ENCODE measurements around the gene CFAP92. TPM values are rescaled to one million over a fixed set of nuclear protein-coding genes. Genes with fewer than 3 reads are reported as not detected.
A peak's percentile ranks its signal among the peaks of the same experiment; 100 is the strongest.

The CFAP92 gene, protein sequence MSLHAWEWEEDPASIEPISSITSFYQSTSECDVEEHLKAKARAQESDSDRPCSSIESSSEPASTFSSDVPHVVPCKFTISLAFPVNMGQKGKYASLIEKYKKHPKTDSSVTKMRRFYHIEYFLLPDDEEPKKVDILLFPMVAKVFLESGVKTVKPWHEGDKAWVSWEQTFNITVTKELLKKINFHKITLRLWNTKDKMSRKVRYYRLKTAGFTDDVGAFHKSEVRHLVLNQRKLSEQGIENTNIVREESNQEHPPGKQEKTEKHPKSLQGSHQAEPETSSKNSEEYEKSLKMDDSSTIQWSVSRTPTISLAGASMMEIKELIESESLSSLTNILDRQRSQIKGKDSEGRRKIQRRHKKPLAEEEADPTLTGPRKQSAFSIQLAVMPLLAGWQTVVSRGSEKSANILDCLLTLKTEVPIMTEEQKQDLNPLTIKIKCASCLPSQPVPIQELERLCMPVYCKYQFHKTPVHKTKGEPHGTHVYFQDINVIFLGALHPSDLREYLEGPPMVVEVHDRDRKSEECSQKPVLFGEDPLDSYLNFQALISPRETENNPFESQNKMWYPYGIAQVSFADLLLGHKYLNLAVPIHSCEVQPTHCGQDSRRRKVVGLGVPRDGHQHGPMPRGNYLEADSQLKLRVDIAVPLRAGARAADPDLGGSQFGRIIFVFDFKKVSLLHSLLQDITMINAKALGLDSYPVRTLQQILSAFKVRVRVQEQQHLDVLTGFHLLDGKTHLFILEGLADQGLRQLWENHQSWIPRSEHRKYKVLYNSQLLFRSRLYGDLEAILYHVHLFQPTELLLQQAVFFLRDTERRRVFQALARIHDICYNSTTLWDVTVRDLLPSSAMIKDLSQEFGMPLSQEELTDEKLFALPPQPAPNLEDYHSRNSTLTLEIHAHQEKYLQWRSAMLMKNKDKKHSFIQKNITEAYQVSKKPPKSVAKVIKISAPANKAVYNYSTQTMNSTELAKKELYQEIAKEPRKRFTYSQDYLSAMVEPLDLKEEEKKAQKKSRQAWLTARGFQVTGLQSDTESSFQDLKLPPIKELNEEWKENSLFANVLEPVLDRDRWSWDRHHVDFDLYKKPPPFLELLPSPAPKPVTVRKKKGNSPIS
- 0.15 TPM in 1 of 2 replicates, not detected in the other for total RNA-seq

DNA sequence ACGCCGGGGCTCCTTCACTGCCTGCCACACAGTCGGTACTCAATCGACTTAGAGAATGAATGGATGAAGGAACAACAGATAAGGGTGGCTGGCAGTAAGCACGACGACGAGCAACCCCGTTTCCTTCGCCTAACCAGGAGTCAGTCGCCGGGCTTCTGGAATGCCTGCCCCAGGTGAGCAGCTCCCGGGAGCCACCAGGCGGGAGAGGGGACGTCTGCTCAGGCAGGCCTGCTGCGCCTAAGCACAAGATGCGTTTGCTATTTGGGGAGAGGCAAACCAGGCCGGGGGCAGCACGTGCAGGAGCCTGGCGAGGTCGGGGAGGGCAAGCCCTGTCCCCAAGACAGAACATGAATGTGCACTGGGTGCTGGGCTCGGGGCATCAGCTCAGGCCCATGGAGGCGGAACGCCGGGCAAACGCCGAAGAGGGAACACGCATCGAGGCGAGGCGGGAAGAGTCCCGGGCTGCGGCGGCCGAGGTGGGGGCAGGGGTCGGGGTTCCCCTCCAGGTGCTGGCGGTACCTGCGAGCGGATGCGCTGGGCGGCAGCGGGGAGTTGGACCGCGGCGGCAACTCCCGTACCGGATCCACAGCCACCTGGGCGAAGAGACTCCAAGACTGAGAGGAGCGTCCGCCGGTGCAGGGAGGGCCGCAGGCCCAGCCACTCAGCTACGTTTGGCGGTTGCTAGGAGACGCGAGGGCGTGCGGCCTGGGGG is at the start of gene CFAP92:
Gene CFAP92 (minus strand): TSS at position 616 of the 712 bp plus-strand sequence. CDS start 772 bp downstream, outside the sequence.
- DNase-seq (ENCODE audit: low read depth) = peak; percentile 52

- DNase-seq (ENCODE audit: low read depth) = no peak
Measured at GRCh38 chr3:129040579-129041300, 46.9 kb upstream of the CFAP92 start.

DNA sequence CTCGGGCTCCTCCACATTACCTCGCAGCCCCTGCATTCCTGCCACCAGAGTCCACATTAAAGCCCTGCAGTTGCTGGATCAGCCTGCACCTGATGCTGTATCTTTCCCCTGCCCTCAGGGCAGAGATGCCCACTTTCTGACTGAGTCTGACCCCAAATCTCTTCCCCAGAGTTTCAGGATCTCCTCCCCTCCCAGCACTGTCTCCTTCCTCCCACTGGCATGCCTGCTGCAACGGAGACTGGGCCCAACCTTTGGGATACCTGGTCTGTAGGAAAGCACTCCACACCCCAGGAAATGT is 46.1 kb upstream of the CFAP92 start:
- no peak for DNase-seq (ENCODE audit: low read depth)

DNA sequence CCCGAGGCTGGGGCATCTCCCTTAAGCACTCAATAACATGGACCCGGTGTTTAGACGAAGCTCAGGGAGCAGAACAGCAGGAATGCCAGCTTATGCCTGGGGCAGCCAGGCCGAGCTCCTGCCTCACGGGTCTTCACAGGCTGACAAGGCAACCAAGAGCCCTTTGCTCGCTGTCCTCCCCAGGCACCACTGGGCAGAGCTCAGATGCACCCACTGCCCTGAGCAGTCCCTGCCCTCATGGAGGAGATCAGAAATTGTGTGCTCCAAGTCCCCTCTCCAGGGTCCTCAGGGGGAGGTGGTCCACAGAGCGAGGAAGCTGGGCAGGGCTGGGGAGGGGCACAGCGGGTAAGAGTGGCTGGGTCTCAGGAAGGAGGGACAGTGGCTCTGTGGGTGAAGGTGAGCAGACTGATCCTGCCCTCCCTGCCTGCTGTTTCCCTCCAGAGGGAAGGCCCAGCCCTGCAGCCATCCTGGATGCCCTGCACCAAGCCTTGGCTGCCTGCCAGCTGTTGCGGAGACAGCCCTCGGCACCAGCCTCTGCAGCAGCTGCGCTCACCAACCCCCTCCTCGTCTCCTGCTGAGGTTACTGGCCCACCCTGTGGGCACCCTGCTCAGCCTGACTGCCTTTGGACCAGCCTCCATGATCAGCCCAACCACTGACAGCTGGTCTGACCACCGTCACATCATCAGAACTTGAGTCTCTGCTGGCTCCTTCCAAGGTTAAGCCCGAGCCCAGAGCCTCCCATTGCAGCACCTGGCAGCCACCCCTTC is 45.6 kb upstream of the CFAP92 start:
- no peak for DNase-seq (ENCODE audit: low read depth)

- DNase-seq (ENCODE audit: low read depth) = no peak
Measured at GRCh38 chr3:129038121-129038855, 44.4 kb upstream of the CFAP92 start.

DNA sequence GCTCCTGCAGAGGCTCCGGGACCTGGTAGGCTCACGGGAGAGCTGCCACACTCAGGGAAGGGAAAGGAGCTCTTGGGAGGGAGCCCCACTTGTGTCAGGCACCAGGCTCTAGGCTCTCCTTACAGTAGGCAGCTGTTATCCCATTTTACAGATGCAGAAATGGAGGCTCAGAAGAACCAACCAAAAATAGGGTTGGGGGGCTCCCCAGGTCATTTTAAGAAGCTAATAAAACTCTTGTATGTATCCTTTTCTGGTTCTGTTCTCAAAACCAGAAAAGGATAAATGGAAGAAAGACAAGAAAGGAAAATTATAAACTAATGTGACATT is 43.2 kb upstream of the CFAP92 start:
- DNase-seq (ENCODE audit: low read depth) = no peak

DNA sequence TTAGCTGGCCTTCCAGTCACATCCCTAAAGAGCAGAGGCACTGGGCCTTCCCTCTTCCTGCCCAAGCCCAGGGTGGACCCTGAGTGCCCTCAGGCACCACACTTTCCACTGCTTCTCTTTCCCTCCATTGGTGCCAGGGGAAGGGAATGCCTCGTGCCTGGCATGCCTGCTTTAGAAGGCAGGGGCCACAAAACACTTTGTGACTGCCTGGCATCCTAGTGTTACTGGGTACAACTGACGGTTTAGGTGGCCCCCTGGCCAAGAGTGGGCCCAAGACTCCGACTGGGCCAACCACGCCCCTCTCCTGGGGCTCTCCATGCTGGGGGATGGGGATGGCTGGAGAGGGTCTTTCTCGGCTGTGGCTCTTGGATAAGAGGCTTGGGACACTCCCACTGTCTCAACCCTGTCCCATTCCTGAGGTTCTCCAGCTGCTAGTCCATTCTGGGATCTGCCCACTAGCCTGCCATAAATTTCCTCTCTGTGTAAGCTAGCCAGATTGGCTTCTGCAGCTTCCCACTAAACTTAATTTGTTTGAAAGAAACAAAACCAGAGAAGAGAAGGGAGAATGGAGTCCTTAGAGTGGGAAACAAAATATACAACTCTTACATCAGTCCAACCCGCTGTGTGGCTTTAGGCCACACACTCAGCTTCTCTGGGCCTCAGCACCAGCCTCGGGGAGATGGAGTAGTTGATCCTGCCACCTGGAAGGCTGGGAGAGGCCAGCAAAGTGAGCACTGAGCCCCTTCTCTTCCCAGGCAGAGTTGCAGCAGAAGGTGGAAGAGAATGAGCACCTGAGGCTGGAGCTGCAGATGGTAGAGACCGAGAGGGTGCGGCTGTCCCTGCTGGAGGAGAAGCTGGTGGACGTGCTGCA is 42.6 kb upstream of the CFAP92 start:
- DNase-seq (ENCODE audit: low read depth) = no peak

- no peak for DNase-seq (ENCODE audit: low read depth)
Measured at GRCh38 chr3:129035360-129036221, 41.7 kb upstream of the CFAP92 start.

- DNase-seq (ENCODE audit: low read depth) = no peak
Measured at GRCh38 chr3:129034642-129035041, 40.8 kb upstream of the CFAP92 start.

DNA sequence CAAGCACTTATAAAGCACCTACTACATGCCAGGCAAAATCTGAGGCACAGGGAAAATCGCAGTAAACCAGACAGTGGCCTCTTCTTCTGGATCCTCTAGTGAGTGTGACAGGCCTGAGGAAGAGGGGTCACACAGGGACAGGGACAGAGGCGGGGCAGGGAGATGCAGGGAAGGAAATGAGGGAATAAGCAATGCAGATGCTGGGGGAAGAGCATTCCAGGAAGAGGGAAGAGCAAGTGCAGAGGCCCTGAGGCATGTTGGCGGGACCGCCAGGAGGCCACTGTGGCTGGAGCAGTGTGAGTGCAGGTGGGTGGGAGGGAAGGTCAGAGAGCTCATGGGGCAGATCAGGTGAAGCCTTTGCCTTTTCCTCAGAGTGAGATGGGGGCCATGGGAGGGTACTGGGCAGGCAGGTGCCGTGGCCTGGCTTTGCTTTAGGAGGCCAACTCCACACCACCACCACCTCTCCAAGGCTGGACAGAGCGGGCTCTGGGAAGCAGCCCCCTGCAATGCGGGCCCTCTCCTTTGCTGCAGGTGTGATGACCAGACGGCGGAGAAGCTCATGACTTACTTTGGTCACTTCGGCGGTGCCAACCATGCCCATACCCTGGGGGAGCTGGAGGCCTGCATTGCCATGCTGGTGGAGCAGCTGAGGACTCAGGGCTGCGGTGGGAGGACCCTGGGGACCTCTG is 39.9 kb upstream of the CFAP92 start:
- no peak for DNase-seq (ENCODE audit: low read depth)

DNA sequence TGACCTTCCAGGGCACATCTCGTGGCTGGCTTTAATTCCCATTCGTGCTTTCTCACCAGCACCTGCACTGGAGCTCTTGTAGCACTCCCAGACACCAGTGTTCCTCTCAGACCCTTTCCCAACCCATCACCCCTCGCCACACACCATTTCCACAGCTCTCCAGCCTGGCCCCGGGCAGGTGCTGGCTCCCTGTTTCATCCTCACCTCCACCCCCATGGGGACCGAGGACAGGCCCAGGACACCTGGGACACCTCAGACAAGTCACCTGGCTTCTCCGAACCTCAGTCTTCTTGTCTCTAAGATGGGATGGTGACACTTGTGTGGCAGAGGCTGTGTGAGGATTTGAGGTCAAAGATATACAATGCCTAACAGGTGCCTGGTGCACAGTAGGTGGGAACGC is 39.3 kb upstream of the CFAP92 start:
- DNase-seq (ENCODE audit: low read depth) = no peak

DNA sequence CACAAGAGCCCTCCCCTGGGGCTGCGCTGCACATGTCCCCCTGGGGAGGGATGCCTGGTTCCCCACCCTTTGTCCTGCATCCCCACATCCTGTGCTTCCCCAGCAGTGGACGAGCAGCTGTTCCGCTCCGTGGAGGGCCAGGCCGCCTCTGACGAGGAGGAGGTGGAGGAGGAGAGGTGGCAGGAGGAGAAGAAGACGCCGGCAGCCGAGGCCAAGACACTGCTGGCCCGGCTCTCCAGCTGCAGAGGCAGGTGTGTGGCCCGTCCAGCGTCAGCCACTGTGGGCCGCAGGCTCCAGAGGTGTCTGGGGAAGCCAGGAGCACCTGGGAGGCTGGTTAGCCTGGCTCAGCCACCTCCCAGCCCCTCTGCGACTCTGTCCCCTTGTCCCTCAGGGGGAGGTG is 38.8 kb upstream of the CFAP92 start:
- no peak for DNase-seq (ENCODE audit: low read depth)

GRCh38 chr3:129031476-129032215 is 37.8 kb upstream of the CFAP92 start:
- no peak for DNase-seq (ENCODE audit: low read depth)

GRCh38 chr3:129030611-129031010 is 36.7 kb upstream of the CFAP92 start:
- DNase-seq (ENCODE audit: low read depth) = no peak

DNA sequence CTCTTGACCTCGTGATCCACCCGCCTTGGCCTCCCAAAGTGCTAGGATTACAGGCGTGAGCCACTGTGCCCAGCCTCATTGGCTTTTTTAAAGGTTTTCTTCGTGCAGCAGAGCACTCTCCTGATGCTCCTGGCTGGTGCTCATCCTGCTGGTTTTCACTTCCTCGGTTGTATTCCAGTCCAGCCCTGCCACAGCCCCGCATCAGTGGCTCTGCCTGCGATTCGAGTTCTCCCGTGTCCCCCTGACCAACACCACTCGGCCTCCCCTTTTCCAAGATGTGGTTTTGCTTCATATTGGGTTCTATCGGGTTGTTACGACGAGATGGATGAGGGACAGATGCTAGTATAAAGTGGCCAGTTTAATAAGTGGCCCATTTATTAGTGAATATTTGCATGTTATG is 35.0 kb upstream of the CFAP92 start:
- DNase-seq (ENCODE audit: low read depth) = no peak

DNA sequence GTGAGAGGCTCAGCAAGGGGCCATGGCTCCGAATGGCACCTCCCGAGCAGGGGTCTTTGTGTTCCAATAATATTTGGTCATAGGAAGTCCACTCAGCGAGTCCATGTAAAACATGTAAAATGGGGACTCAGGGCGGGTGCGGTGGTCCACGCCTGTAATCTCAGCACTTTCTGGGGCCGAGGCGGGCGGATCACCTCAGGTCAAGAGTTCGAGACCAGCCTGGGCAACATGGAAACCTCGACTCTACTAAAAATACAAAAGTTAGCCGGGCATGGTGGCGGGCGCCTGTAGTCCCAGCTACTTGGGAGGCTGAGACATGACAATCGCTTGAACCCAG is 33.6 kb upstream of the CFAP92 start:
- no peak for DNase-seq (ENCODE audit: low read depth)
